Measurements from ENCODE around the gene SMIM14. TPM values are rescaled to one million over a fixed set of nuclear protein-coding genes. Genes with fewer than 3 reads are reported as not detected.

Gene SMIM14
- total and polyA plus RNA-seq, 4 donors: 28.5 to 72.1 (median 56.3) TPM

GRCh38 chr4:39606747-39607146, 31.9 kb downstream of the SMIM14 start:
- Histone ChIP-seq H3K4me3 (ENCODE audit: low read length in 2 of 2) (no peak overlapping the region), H3K4me1 (ENCODE audit: control insufficient read depth in 1 of 2, insufficient read depth in 2 of 2, low read length in 2 of 2) (no peaks in the 10 kb centered on the region), H3K9me3 (ENCODE audit: control insufficient read depth, low read length) (no peaks in the 10 kb centered on the region), H3K27ac (ENCODE audit: low read depth in 1 of 2, low read length in 2 of 2) (no peak overlapping the region), H3K36me3 (ENCODE audit: control insufficient read depth in 1 of 2, insufficient read depth in 2 of 2, low read length in 1 of 2) (peaks cover 0 to 6% of the 10 kb centered on the region in 2 donors), H3K27me3 (ENCODE audit: control insufficient read depth in 1 of 2, insufficient read depth in 2 of 2, low read length in 1 of 2) (no peaks in the 10 kb centered on the region)
- intact Hi-C loops (cut with DNase I): no loop called here
- DNase-seq: no peak
- WGBS, 2 donors: 97 to 100% methylated on average over 2 of the region's 2 CpGs
- no peak for ATAC-seq (ENCODE audit: low FRiP score)

- ATAC-seq (ENCODE audit: low FRiP score): no peak
- Histone ChIP-seq H3K4me3 (ENCODE audit: low read length in 2 of 2) (no peak overlapping the region), H3K4me1 (ENCODE audit: control insufficient read depth in 1 of 2, insufficient read depth in 2 of 2, low read length in 2 of 2) (no peaks in the 10 kb centered on the region), H3K9me3 (ENCODE audit: control insufficient read depth, low read length) (no peaks in the 10 kb centered on the region), H3K36me3 (ENCODE audit: control insufficient read depth in 1 of 2, insufficient read depth in 2 of 2, low read length in 1 of 2) (peaks cover 0 to 2% of the 10 kb centered on the region in 2 donors), H3K27me3 (ENCODE audit: control insufficient read depth in 1 of 2, insufficient read depth in 2 of 2, low read length in 1 of 2) (no peaks in the 10 kb centered on the region), H3K27ac (ENCODE audit: low read depth in 1 of 2, low read length in 2 of 2) (no peak overlapping the region)
- DNase-seq: no peak
- 83% methylated on average over 3 of the region's 3 CpGs for WGBS, 2 donors
- intact Hi-C loops (cut with DNase I): no loop called here
Observed at GRCh38 chr4:39597695-39598381, 40.8 kb downstream of the SMIM14 start.

GRCh38 chr4:39596971-39597370, 41.7 kb downstream of the SMIM14 start:
- H3K36me3 ChIP-seq (ENCODE audit: control insufficient read depth in 1 of 2, insufficient read depth in 2 of 2, low read length in 1 of 2): peaks cover 0 to 2% of the 10 kb centered on the region in 2 donors
- H3K27ac ChIP-seq (ENCODE audit: low read depth in 1 of 2, low read length in 2 of 2): no peak overlapping the region
- DNase-seq (no peak), ATAC-seq (ENCODE audit: low FRiP score) (no peak)
- H3K9me3 ChIP-seq (ENCODE audit: control insufficient read depth, low read length): no peaks in the 10 kb centered on the region
- intact Hi-C loops (cut with DNase I): no loop called here
- H3K4me3 ChIP-seq (ENCODE audit: low read length in 2 of 2): no peak overlapping the region
- H3K27me3 ChIP-seq (ENCODE audit: control insufficient read depth in 1 of 2, insufficient read depth in 2 of 2, low read length in 1 of 2): no peaks in the 10 kb centered on the region
- 83 to 85% methylated on average over 3 of the region's 3 CpGs for WGBS, 2 donors
- H3K4me1 ChIP-seq (ENCODE audit: control insufficient read depth in 1 of 2, insufficient read depth in 2 of 2, low read length in 2 of 2): no peaks in the 10 kb centered on the region

- intact Hi-C loops (cut with DNase I): no loop called here
- no peak for DNase-seq
- Histone ChIP-seq H3K4me1 (ENCODE audit: control insufficient read depth in 1 of 2, insufficient read depth in 2 of 2, low read length in 2 of 2) (no peaks in the 10 kb centered on the region), H3K27ac (ENCODE audit: low read depth in 1 of 2, low read length in 2 of 2) (no peak overlapping the region), H3K36me3 (ENCODE audit: control insufficient read depth in 1 of 2, insufficient read depth in 2 of 2, low read length in 1 of 2) (no peaks in the 10 kb centered on the region), H3K9me3 (ENCODE audit: control insufficient read depth, low read length) (no peaks in the 10 kb centered on the region), H3K27me3 (ENCODE audit: control insufficient read depth in 1 of 2, insufficient read depth in 2 of 2, low read length in 1 of 2) (no peaks in the 10 kb centered on the region), H3K4me3 (ENCODE audit: low read length in 2 of 2) (no peak overlapping the region)
- WGBS, 2 donors: 62 to 65% methylated on average over 5 of the region's 5 CpGs
- ATAC-seq (ENCODE audit: low FRiP score): no peak
Observed at GRCh38 chr4:39591290-39591689, 47.4 kb downstream of the SMIM14 start.

- intact Hi-C loops (cut with DNase I): no loop called here
- WGBS, 2 donors: 78 to 84% methylated on average over 3 of the region's 3 CpGs
- ATAC-seq (ENCODE audit: low FRiP score) (no peak), DNase-seq (no peak)
- Histone ChIP-seq H3K9me3 (ENCODE audit: control insufficient read depth, low read length) (no peaks in the 10 kb centered on the region), H3K4me1 (ENCODE audit: control insufficient read depth in 1 of 2, insufficient read depth in 2 of 2, low read length in 2 of 2) (no peaks in the 10 kb centered on the region), H3K27ac (ENCODE audit: low read depth in 1 of 2, low read length in 2 of 2) (no peak overlapping the region), H3K36me3 (ENCODE audit: control insufficient read depth in 1 of 2, insufficient read depth in 2 of 2, low read length in 1 of 2) (no peaks in the 10 kb centered on the region), H3K4me3 (ENCODE audit: low read length in 2 of 2) (no peak overlapping the region), H3K27me3 (ENCODE audit: control insufficient read depth in 1 of 2, insufficient read depth in 2 of 2, low read length in 1 of 2) (no peaks in the 10 kb centered on the region)
Observed at GRCh38 chr4:39587881-39588280, 50.8 kb downstream of the SMIM14 start.

- Histone ChIP-seq H3K27ac (ENCODE audit: low read depth in 1 of 2, low read length in 2 of 2) (no peak overlapping the region), H3K4me1 (ENCODE audit: control insufficient read depth in 1 of 2, insufficient read depth in 2 of 2, low read length in 2 of 2) (peaks cover 0 to 2% of the 10 kb centered on the region in 2 donors), H3K9me3 (ENCODE audit: control insufficient read depth, low read length) (no peaks in the 10 kb centered on the region), H3K36me3 (ENCODE audit: control insufficient read depth in 1 of 2, insufficient read depth in 2 of 2, low read length in 1 of 2) (peaks cover 0 to 2% of the 10 kb centered on the region in 2 donors), H3K27me3 (ENCODE audit: control insufficient read depth in 1 of 2, insufficient read depth in 2 of 2, low read length in 1 of 2) (no peaks in the 10 kb centered on the region), H3K4me3 (ENCODE audit: low read length in 2 of 2) (no peak overlapping the region)
- intact Hi-C loops (cut with DNase I): no loop called here
- DNase-seq: no peak
- WGBS, 2 donors: 94 to 96% methylated on average over 5 of the region's 5 CpGs
- no peak for ATAC-seq (ENCODE audit: low FRiP score)
Observed at GRCh38 chr4:39574946-39575345, 63.7 kb downstream of the SMIM14 start.

- Histone ChIP-seq H3K4me1 (ENCODE audit: control insufficient read depth in 1 of 2, insufficient read depth in 2 of 2, low read length in 2 of 2) (peaks cover 0 to 2% of the 10 kb centered on the region in 2 donors), H3K27me3 (ENCODE audit: control insufficient read depth in 1 of 2, insufficient read depth in 2 of 2, low read length in 1 of 2) (no peaks in the 10 kb centered on the region), H3K4me3 (ENCODE audit: low read length in 2 of 2) (no peak overlapping the region), H3K36me3 (ENCODE audit: control insufficient read depth in 1 of 2, insufficient read depth in 2 of 2, low read length in 1 of 2) (peaks cover 0 to 2% of the 10 kb centered on the region in 2 donors), H3K27ac (ENCODE audit: low read depth in 1 of 2, low read length in 2 of 2) (no peak overlapping the region), H3K9me3 (ENCODE audit: control insufficient read depth, low read length) (no peaks in the 10 kb centered on the region)
- WGBS, 2 donors: 94 to 95% methylated on average over 6 of the region's 6 CpGs
- DNase-seq (no peak), ATAC-seq (ENCODE audit: low FRiP score) (no peak)
- intact Hi-C loops (cut with DNase I): no loop called here
Observed at GRCh38 chr4:39571504-39571903, 67.2 kb downstream of the SMIM14 start.

- intact Hi-C loops (cut with DNase I): no loop called here
- Histone ChIP-seq H3K27ac (ENCODE audit: low read depth in 1 of 2, low read length in 2 of 2) (no peak overlapping the region), H3K27me3 (ENCODE audit: control insufficient read depth in 1 of 2, insufficient read depth in 2 of 2, low read length in 1 of 2) (no peaks in the 10 kb centered on the region), H3K36me3 (ENCODE audit: control insufficient read depth in 1 of 2, insufficient read depth in 2 of 2, low read length in 1 of 2) (peaks cover 0 to 2% of the 10 kb centered on the region in 2 donors), H3K4me1 (ENCODE audit: control insufficient read depth in 1 of 2, insufficient read depth in 2 of 2, low read length in 2 of 2) (peaks cover 0 to 3% of the 10 kb centered on the region in 2 donors), H3K9me3 (ENCODE audit: control insufficient read depth, low read length) (no peaks in the 10 kb centered on the region), H3K4me3 (ENCODE audit: low read length in 2 of 2) (no peak overlapping the region)
- ATAC-seq (ENCODE audit: low FRiP score): no peak
- WGBS, 2 donors: 96 to 97% methylated on average over 4 of the region's 4 CpGs
- no peak for DNase-seq
Observed at GRCh38 chr4:39571054-39571453, 67.6 kb downstream of the SMIM14 start.

- WGBS, 2 donors: 89 to 90% methylated on average over 4 of the region's 4 CpGs
- peaks cover 0 to 2% of the 10 kb centered on the region in 2 donors for H3K36me3 ChIP-seq (ENCODE audit: control insufficient read depth in 1 of 2, insufficient read depth in 2 of 2, low read length in 1 of 2)
- no peaks in the 10 kb centered on the region for H3K27me3 ChIP-seq (ENCODE audit: control insufficient read depth in 1 of 2, insufficient read depth in 2 of 2, low read length in 1 of 2)
- H3K4me1 ChIP-seq (ENCODE audit: control insufficient read depth in 1 of 2, insufficient read depth in 2 of 2, low read length in 2 of 2): peaks cover 0 to 5% of the 10 kb centered on the region in 2 donors
- H3K27ac ChIP-seq (ENCODE audit: low read depth in 1 of 2, low read length in 2 of 2): no peak overlapping the region
- intact Hi-C loops (cut with DNase I): no loop called here
- ATAC-seq (ENCODE audit: low FRiP score): no peak
- no peaks in the 10 kb centered on the region for H3K9me3 ChIP-seq (ENCODE audit: control insufficient read depth, low read length)
- no peak for DNase-seq
- H3K4me3 ChIP-seq (ENCODE audit: low read length in 2 of 2): no peak overlapping the region
Observed at GRCh38 chr4:39569209-39569608, 69.5 kb downstream of the SMIM14 start.
